ENCODE results near the gene BRINP1. TPM values are rescaled to one million over a fixed set of nuclear protein-coding genes. Genes with fewer than 3 reads are reported as not detected.

The BRINP1 gene
- total RNA-seq, 1 experiment from 2014 or later, result not detected

DNA sequence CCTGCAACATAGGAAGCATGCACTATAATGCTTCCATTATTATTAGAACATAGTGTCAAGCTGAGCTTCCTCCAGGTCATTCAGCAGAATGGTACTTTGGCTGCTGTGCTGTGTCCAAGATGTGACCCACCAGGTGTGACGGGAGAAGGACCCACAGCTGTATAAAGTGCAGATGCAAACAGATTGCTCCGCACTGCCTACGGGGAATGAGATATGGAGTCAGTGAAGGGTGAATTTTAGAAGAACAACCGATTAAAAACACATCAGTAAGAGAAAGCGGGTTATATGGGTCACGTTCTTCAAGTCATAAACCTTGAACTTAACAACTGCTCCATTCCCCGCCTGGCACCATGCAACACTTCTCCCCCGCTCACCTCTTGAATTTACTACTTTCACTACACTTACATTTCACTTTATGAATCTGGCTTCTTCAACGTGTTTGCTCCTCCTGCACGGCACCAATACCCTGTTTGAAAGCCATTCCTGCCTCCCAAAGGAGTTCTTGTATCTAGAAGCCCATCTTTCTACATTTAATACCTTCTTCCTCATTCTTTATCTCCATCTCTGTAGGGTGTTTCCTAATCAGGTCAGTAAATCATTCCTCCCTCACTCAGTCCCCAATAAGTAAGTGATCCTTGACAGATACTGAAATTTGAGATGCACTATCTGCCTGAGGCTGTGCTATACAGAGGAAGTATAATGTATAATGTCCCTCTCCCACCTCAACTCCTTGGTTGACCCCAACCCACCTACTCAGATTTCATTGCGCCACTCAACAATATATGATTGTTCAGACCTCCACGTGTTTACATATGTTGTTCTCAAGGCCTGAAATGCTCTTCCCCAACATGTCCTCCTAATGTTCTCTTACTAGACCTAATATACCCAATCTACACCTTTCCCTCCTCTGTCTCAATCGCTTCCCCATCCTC, 25.9 kb downstream of the BRINP1 start:
- DNase-seq (ENCODE audit: low read depth), result no peak

GRCh38 chr9:119339056-119339455, 30.2 kb downstream of the BRINP1 start:
- no peak for DNase-seq (ENCODE audit: low read depth)

- DNase-seq (ENCODE audit: low read depth), result no peak
Measured at GRCh38 chr9:119337573-119337972, 31.7 kb downstream of the BRINP1 start.

- no peak for DNase-seq (ENCODE audit: low read depth)
Measured at GRCh38 chr9:119334745-119335144, 34.5 kb downstream of the BRINP1 start.

- no peak for DNase-seq (ENCODE audit: low read depth)
Measured at GRCh38 chr9:119333507-119334229, 35.6 kb downstream of the BRINP1 start.

- no peak for DNase-seq (ENCODE audit: low read depth)
Measured at GRCh38 chr9:119332522-119332921, 36.7 kb downstream of the BRINP1 start.

DNA sequence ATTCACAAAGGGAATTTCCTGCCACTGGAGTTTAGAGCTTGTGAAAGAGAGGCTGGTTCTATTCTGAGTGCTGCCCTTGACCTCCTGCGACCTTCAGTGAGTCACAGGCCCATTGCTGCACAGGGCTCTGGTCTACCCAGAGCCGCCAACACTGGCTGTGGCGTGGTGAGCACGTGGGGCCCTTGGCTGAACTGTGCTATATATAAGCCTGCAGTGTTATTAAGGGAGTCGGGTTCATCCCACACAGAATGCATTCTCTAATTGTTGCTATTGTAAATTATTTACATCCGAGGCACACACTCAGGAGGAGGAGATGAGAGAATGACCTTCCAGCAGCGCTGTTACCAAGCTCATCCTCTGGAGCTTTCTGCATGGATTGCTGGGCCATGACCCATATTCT, 47.1 kb downstream of the BRINP1 start:
- DNase-seq (ENCODE audit: low read depth), result peak; percentile 28

GRCh38 chr9:119318371-119318770, 50.9 kb downstream of the BRINP1 start:
- DNase-seq (ENCODE audit: low read depth), result no peak

- no peak for DNase-seq (ENCODE audit: low read depth)
Measured at GRCh38 chr9:119313846-119314245, 55.4 kb downstream of the BRINP1 start.

- DNase-seq (ENCODE audit: low read depth), result no peak
Measured at GRCh38 chr9:119310741-119311140, 58.5 kb downstream of the BRINP1 start.

GRCh38 chr9:119307471-119307870, 61.8 kb downstream of the BRINP1 start:
- DNase-seq (ENCODE audit: low read depth), result no peak

DNA sequence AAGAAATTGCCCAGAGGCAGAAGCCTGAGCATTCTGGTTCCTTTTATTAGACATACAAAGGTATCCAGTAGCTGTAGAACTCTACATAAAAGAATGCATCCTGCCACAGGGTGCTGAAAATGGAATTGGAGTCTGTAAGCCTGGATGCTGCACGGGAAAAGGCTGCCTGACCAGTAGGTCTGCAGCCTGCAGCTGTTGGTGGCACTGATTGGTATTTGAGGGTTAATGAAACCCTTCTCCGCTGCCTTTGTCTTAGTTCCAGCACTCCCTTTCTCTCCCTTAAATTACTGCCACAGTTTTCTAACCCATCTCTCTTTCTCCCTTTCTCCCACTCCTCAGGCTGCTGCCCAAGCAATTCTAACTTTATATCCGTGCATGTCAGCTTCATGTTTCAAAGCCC, 64.7 kb downstream of the BRINP1 start:
- no peak for DNase-seq (ENCODE audit: low read depth)

DNA sequence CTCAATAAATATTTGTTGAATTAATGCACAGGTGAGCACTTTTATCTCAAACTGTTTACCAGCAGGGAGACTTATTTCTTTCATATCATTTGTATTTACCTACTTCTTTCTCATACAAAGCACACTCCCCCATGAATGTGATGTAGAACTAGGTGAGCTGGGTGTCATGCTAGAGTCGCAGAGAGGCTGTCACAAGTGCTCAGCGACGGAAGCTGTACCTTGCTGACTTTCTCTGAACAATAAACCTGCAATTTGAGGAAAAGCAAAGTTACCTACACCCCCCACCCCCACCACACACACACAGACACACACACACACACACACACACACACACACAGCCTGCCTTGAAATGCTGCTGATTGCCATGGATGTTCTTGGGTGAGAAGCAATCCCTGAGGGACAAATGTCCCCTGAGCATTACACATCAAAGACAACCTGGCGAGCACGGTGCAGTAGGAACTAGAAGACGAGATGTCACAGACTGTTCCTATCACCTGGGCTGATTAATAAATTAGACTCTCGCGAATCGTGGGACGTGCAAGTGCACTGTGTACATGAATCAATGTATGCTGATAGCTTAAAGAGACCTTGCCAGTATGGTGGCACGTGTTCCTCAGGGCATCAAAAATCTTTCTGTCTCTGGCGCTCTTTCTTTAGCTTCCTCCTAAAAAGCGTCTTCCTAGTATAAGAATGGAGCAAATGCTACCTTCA, 66.1 kb downstream of the BRINP1 start:
- DNase-seq (ENCODE audit: low read depth), result no peak

DNA sequence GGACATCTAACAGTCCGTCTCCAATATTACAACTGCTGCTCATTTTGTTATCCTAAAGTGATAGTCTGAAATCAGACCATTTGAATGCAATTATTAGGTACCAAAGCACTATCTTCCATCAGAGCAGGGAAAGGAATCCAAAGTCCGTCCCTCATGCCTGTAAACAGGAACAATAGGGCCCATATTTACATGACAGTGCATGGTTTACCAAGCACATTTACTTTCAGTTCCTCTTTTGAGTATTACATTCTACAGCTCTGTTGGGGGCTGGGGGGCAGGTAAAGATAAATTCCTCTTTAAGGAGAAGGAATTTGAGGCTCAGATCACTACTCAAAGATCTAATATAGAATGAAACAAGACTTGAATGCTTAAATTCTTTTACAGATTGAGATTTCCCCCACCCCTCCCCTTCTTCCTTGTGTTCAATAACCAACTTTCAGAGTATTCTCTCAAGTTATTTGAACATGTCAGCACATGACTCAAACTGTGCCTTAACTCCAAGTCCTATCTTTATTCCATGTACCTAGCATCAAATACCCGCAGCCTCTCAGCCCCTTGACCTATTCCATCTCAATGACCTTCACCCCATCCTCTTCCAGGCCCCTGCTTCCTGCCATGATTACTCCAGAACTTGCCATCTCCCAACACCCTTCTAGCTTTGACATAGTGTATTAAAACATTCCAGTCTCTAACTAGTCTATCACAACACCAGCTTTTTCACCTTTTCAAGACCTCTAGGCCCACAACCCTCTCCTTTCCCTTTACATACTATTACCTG, 71.0 kb downstream of the BRINP1 start:
- DNase-seq (ENCODE audit: low read depth), result no peak

DNA sequence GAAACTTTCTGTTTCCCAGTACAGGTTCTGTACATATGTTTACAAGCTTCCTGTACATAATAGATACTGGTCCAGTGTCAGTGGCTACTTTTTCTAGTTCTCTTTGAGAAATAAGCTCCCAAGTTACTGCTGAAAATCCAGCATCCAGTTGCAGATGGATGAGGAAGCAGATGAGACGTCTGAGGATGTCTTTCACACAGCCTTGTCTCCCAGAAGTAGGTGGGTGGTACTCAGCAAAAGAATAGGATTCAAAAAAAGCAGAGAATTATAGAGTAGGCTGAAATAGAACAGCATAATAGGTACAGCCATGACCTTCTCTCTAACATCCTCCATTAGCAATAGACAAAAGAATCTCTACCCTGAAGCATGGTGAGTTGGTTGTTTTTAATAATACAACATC, 77.7 kb downstream of the BRINP1 start:
- DNase-seq (ENCODE audit: low read depth), result no peak

DNA sequence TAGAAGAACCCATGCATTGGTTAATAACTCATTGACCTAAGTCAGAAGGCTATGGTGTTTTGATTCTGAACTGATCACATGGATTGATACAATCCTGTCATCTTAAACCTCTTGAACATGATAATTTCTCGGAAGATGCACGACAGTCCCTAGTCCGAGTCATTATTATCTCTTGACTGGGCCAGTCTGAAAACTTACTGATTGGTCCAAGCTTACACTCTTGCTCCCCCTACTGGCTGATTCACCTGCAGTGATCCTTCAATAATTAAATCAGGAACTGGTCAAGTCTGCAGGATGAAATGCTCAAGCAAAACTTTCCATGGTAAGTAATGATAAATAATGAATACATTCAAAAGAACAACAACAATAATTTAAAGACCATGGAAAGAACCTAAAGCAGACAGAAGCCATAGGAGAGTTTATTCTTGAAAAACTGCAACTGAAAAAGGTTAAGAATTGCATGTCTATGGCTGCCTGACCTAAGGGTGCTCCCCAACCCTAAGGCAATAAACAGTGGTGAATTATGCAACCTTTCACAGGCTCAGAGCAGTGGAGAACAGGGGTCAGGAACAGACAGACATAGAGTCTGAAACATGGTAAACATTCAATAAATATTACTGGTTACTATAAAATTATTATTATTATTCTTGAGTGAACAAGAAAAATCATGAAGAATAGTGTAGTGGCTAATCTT, 79.3 kb downstream of the BRINP1 start:
- peak; percentile 29 for DNase-seq (ENCODE audit: low read depth)

DNA sequence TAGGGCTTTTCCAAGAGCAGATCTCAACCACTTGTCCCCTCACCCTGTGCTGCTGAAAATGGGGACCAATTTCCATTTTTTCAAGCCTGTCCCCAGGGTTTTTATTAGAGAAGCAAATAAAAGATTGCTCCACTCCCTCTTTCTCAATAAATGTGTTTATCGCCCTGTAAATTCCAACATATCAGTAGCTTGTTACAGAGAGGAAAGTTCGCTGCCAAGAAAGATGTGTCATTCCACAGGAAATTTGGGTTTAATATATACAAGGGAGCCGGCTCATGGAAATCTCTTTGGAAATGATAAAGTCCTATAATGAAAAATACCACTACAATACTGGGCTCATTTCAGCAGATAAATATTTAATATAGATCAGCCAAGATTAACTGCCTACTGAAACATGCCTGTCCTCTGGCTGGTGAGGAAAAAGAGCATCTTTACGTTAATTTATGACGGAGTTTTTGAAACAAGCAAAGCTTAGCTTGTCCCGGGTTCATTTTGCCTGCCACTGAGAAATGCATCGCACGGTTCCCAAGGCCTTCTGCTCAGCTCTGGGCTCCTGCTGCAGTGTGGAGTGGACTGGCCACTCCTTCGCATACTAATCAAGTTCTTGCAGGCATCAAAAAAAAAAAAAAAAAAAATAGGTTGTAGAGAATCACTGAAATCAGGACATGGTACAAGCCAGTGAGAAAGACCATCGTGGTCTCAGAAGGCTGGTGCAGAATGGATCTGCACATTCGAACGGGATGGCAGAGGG, 84.5 kb downstream of the BRINP1 start:
- no peak for DNase-seq (ENCODE audit: low read depth)

- DNase-seq (ENCODE audit: low read depth), result peak; percentile 11
Measured at GRCh38 chr9:119284118-119284517, 85.1 kb downstream of the BRINP1 start.

DNA sequence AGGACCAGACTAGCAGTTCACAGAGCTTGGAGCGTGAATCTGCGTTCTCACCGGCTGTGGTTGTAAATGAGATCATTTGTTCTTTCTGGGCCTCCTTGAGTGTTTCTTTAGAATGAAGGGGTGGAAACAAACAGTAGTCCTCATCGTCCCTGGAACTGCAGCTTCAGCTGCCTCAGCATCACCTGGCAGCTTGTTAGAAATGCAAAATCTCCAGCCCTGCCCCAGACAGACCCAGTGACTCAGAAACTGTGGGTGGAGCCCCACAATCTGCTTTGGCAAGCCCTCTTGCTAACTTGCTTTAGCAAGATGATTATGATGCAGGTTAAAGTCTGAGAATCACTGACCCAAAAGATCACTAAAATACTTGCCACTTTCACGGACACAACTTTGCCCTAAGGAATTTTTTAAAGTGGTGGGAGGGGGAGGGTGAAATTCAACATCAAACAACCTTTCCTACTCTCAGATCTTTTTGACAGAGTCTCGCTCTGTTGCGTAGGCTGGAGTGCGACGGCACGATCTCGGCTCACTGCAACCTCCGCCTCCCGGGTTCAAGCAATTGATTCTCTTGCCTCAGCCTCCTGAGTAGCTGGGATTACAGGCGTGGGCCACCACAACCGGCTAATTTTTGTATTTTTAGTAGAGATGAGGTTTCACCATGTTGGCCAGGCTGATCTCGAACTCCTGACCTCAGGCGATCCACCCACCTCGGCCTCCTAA, 86.0 kb downstream of the BRINP1 start:
- no peak for DNase-seq (ENCODE audit: low read depth)

All from HT1080 (cell line).